Endothelial cell of umbilical vein (primary cell): ENCODE results near the gene KIAA1191. TPM values are rescaled to one million over a fixed set of nuclear protein-coding genes. Genes with fewer than 3 reads are reported as not detected.

Source experiments
- BruUV-seq: library from RNA; stranded (reverse); fragments of 400-500 nt; replicated peaks from 2 replicates; lab custom pipeline; 2021; lab: Mats Ljungman, UMichigan
- CTCF ChIA-PET: fragments of 300-600, 350-600 bp; sonication (Branson Sonifier 250); formaldehyde crosslinking; loops from one replicate; lab custom pipeline; 2021; ENCODE audit warnings: antibody characterized with exemption, inconsistent platforms; lab: Charles Lee
- POLR2A ChIA-PET: fragments of 300-600, 350-600 bp; sonication (Branson Sonifier 250); formaldehyde crosslinking; loops from one replicate; lab custom pipeline; 2021; ENCODE audit warnings: antibody characterized with exemption, inconsistent platforms; lab: Charles Lee
- DNase-seq: peaks from one replicate; pipeline ENCODE4 v3.0.0-alpha.2; 2011; ENCODE audit warnings: low read depth, low spot score
- FAIRE-seq: peaks from 2 replicates; lab custom pipeline; 2011; peaks lifted over from hg19 to GRCh38; lab: Jason Lieb, UNC
- H2AFZ ChIP-seq: 2 replicates; pipeline ENCODE4 v1.6.0; 2012; ENCODE audit warnings: low read depth, low read length, control low read depth, inconsistent platforms
- H3K27ac ChIP-seq: 2 replicates; pipeline ENCODE4 v1.5.1; 2011; ENCODE audit warnings: low read depth, mild to moderate bottlenecking, control low read depth, low read length, moderate library complexity; ENCODE audit not compliant: insufficient read depth
- H3K27me3 ChIP-seq, 2 experiments: 2 replicates each; pipeline versions ENCODE4 v1.6.0 to v1.6.1; 2011; ENCODE audit warnings: low read length in 2 of 2, mixed read lengths in 1 of 2; ENCODE audit not compliant: control insufficient read depth in 2 of 2, insufficient read depth in 2 of 2
- H3K36me3 ChIP-seq, 2 experiments: 2 replicates in 1 of 2; 3 replicates in 1 of 2; pipeline ENCODE4 v1.5.1; 2011; ENCODE audit warnings: low read length in 2 of 2, mild to moderate bottlenecking in 1 of 2, moderate library complexity in 1 of 2; ENCODE audit not compliant: control insufficient read depth in 2 of 2, insufficient read depth in 2 of 2; ENCODE audit errors: extremely low read depth in 1 of 2
- H3K4me1 ChIP-seq: 3 replicates; pipeline ENCODE4 v1.5.1; 2011; ENCODE audit warnings: mild to moderate bottlenecking, low read length; ENCODE audit not compliant: control insufficient read depth, insufficient read depth; ENCODE audit errors: extremely low read depth
- H3K4me2 ChIP-seq: 2 replicates; pipeline ENCODE4 v1.6.1; 2011; ENCODE audit warnings: low read length, control low read depth, mixed read lengths; ENCODE audit not compliant: insufficient read depth
- H3K4me3 ChIP-seq, 3 experiments: fragments of 200-600 bp in 1 of 3; sonication (generic), shearing (Covaris generic) in 1 of 3; replicated peaks in 1 of 3; 2 replicates each; pipeline ENCODE4 v1.5.1; 2011 to 2016; ENCODE audit warnings: control low read depth in 3 of 3, low read length in 3 of 3, mild to moderate bottlenecking in 2 of 3, inconsistent platforms in 1 of 3, low read depth in 1 of 3, moderate library complexity in 1 of 3; ENCODE audit not compliant: insufficient read depth in 1 of 3
- H3K79me2 ChIP-seq: 2 replicates; pipeline ENCODE4 v1.6.0; 2012; ENCODE audit warnings: low read length, inconsistent platforms; ENCODE audit not compliant: control insufficient read depth, insufficient read depth
- H3K9ac ChIP-seq: replicated peaks from 2 replicates; pipeline ENCODE3; 2011; ENCODE audit warnings: low read length, control low read depth; ENCODE audit not compliant: insufficient read depth; ENCODE audit errors: extremely low read depth
- H3K9me1 ChIP-seq: replicated peaks from 3 replicates; pipeline ENCODE4 v1.6.0; 2011; ENCODE audit warnings: mild to moderate bottlenecking, low read length; ENCODE audit not compliant: control insufficient read depth, insufficient read depth; ENCODE audit errors: extremely low read depth
- H3K9me3 ChIP-seq: replicated peaks from 2 replicates; pipeline ENCODE4 v1.5.1; 2012; ENCODE audit warnings: low read length, inconsistent platforms; ENCODE audit not compliant: control insufficient read depth, insufficient read depth
- H4K20me1 ChIP-seq: replicated peaks from 2 replicates; pipeline ENCODE3; 2011; ENCODE audit warnings: mild to moderate bottlenecking, low read length; ENCODE audit not compliant: control insufficient read depth, insufficient read depth; ENCODE audit errors: extremely low read depth
- EZH2 ChIP-seq: IDR thresholded peaks from 2 replicates; pipeline ENCODE4 v1.6.1; 2012; ENCODE audit warnings: borderline replicate concordance, low read depth, mild to moderate bottlenecking, moderate library complexity, low read length, inconsistent platforms; ENCODE audit not compliant: severe bottlenecking
- FOS ChIP-seq: IDR thresholded peaks from 2 replicates; pipeline ENCODE4 v1.6.1; 2011; ENCODE audit warnings: mild to moderate bottlenecking, low read length, moderate library complexity, borderline replicate concordance; ENCODE audit not compliant: insufficient read depth
- GATA2 ChIP-seq: IDR thresholded peaks from 2 replicates; pipeline ENCODE4 v1.7.0; 2011; ENCODE audit warnings: low read depth, mild to moderate bottlenecking, moderate library complexity, mixed read lengths, low read length; ENCODE audit not compliant: insufficient read length, insufficient read depth
- JUN ChIP-seq: IDR thresholded peaks from 2 replicates; pipeline ENCODE4 v1.6.1; 2011; ENCODE audit warnings: borderline replicate concordance, low read depth; ENCODE audit not compliant: insufficient read length, insufficient read depth
- MYC ChIP-seq: IDR thresholded peaks from one replicate; pipeline ENCODE4 v1.6.1; 2011; ENCODE audit warnings: mild to moderate bottlenecking, low read depth, low read length
- POLR2A ChIP-seq: IDR thresholded peaks from 2 replicates; pipeline ENCODE4 v1.6.1; 2012; ENCODE audit warnings: low read depth, mild to moderate bottlenecking, control low read depth, low read length
- POLR2AphosphoS5 ChIP-seq: IDR thresholded peaks from 2 replicates; pipeline ENCODE4 v1.6.1; 2012; ENCODE audit warnings: low read depth, mild to moderate bottlenecking, control low read depth, low read length, moderate library complexity; ENCODE audit not compliant: insufficient read depth
- dilution Hi-C: fragments of 300-500 bp; cut with MboI; formaldehyde crosslinking; loops from one replicate; pipeline ENCODE4 v1.15.0; 2019; ENCODE audit warnings: low sequenced_read_pairs; ENCODE audit not compliant: extremely low pct_ligation_motif_present
- intact Hi-C: fragments of 100-400 bp; cut with micrococcal nuclease; formaldehyde crosslinking; loops from one replicate; pipeline ENCODE4 v1.10.0; 2022
- polyA plus RNA-seq, 4 experiments: library from polyadenylated mRNA; depleted of rRNA in 3 of 4; stranded (reverse) in 3 of 4; unstranded in 1 of 4; fragments of >200 nt; gene quantifications; 2 replicates each; pipeline versions ENCODE4 v1.2.1 to v1.2.3, GENCODE V29; 2011 to 2012; ENCODE audit warnings: missing spikeins in 1 of 4
- total RNA-seq: library from RNA; stranded (reverse); gene quantifications from 2 replicates; pipeline ENCODE4 v1.2.3, GENCODE V29; 2021
- TF ChIP-seq, protein P1 (sequence below): IDR thresholded peaks from 2 replicates; pipeline ENCODE4 v1.6.1; 2011; ENCODE audit not compliant: insufficient read depth, insufficient read length

The KIAA1191 gene
- total and polyA plus RNA-seq, 2 donors (not counting 3 experiments of a cell fraction or from before 2014, with no cell fraction given) = 114 to 116 TPM

DNA sequence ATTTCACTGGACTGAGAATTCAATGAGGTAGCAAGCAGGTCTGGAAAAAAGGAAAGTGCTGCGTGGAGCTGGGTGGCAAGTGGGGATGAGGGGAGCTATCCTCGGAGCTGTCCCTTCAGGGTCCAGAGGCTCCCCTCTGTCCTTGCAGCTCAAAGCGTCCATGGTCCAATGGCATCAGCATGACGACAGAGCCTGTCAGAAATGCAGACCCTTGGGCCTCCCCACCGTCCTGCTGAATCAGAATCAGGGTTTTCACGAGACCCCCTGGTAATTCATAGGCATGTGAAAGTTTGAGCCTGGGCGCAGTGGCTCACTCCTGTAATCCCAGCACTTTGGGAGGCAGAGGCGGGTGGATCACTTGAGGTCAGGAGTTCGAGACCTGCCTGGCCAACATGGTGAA is 32.5 kb upstream of the KIAA1191 start:
- CTCF ChIA-PET = interaction anchor here (1.6 kb wide), 1 partner anchor 13 kb away, joined by 3 read pairs; no protein-coding TSS in a partner anchor
- no peaks in the 10 kb centered on the region for H3K27me3 ChIP-seq
- H2AFZ ChIP-seq = no peak overlapping the region
- FAIRE-seq = no peak
- no peak overlapping the region for H3K27ac ChIP-seq
- no peaks in the 10 kb centered on the region for H3K9me3 ChIP-seq
- dilution Hi-C loops = no loop called here
- intact Hi-C loops = no loop called here
- peaks cover 4% of the 10 kb centered on the region for H3K4me1 ChIP-seq
- H3K9me1 ChIP-seq = no peaks in the 10 kb centered on the region
- no peak for DNase-seq
- H3K4me2 ChIP-seq = no peak overlapping the region
- peaks cover 2 to 27% of the 10 kb centered on the region in 2 experiments for H3K36me3 ChIP-seq
- TF ChIP-seq GATA2 (no peak), MYC (no peak), POLR2A (no peak), POLR2AphosphoS5 (no peak), JUN (no peak), EZH2 (no peak)
- TF ChIP-seq, protein P1, sequence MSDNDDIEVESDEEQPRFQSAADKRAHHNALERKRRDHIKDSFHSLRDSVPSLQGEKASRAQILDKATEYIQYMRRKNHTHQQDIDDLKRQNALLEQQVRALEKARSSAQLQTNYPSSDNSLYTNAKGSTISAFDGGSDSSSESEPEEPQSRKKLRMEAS = no peak
- BruUV-seq = no TSS peak
- H3K79me2 ChIP-seq = no peaks in the 10 kb centered on the region
- no peak overlapping the region for H3K4me3 ChIP-seq
- no peaks in the 10 kb centered on the region for H4K20me1 ChIP-seq
- no peak overlapping the region for H3K9ac ChIP-seq
- POLR2A ChIA-PET = no interaction called here

DNA sequence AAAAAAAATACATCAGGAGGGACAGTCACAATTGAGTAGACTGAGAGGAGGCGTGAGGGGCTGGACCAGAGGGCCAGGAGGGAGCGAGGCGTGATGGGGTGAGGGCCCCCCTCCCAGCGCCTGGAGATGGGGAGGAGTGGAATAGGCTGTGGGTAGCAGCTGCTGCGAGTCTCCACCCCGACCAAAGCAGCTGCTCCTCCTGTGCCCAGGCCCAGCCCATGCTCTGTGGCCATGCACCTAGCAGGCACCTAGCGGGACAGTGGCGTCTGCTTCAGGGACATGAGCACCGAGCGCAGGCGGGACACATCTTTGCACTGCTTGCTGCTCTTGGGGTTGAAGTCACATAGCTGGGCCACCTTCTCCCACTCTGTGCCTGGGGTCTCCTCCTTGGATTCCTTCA is 31.0 kb upstream of the KIAA1191 start:
- CTCF ChIA-PET = no interaction called here
- Histone ChIP-seq H3K4me2 (no peak overlapping the region), H3K79me2 (peaks cover 8% of the 10 kb centered on the region), H3K9ac (no peak overlapping the region), H3K4me1 (peaks cover 5% of the 10 kb centered on the region), H2AFZ (no peak overlapping the region), H3K4me3 (no peak overlapping the region), H3K9me3 (no peaks in the 10 kb centered on the region), H3K9me1 (no peaks in the 10 kb centered on the region), H3K27ac (no peak overlapping the region), H3K36me3 (peaks cover 2 to 24% of the 10 kb centered on the region in 2 experiments), H3K27me3 (no peaks in the 10 kb centered on the region), H4K20me1 (no peaks in the 10 kb centered on the region)
- FAIRE-seq = no peak
- BruUV-seq = no TSS peak
- DNase-seq = no peak
- TF ChIP-seq GATA2 (no peak), FOS (no peak), JUN (no peak)
- TF ChIP-seq, protein P1 = no peak
- intact Hi-C loops (no loop called here), dilution Hi-C loops (no loop called here)
- POLR2A ChIA-PET = no interaction called here
